Mucosa of rectum (tissue), 2 donors: Measurements from ENCODE around the gene SLC35B4.

Source experiments
- H3K27ac ChIP-seq, 2 donors: one replicate each; pipeline ENCODE4 v1.7.0; 2013; ENCODE audit warnings: inconsistent platforms in 2 of 2, low read depth in 2 of 2, low read length in 2 of 2
- H3K27me3 ChIP-seq, 2 donors: one replicate each; pipeline ENCODE4 v1.7.0; 2013; ENCODE audit warnings: low read length in 2 of 2; ENCODE audit not compliant: control insufficient read depth in 2 of 2, insufficient read depth in 2 of 2
- H3K36me3 ChIP-seq, 2 donors: one replicate each; pipeline ENCODE4 v1.7.0; 2013; ENCODE audit warnings: low read length in 2 of 2; ENCODE audit not compliant: control insufficient read depth in 2 of 2, insufficient read depth in 2 of 2
- H3K4me1 ChIP-seq, 2 donors: one replicate each; pipeline ENCODE4 v1.7.0; 2013; ENCODE audit warnings: low read length in 2 of 2, mild to moderate bottlenecking in 1 of 2; ENCODE audit not compliant: control insufficient read depth in 2 of 2, insufficient read depth in 2 of 2
- H3K4me3 ChIP-seq, 2 donors: one replicate each; pipeline ENCODE4 v1.7.0; 2013; ENCODE audit warnings: low read length in 2 of 2
- H3K9ac ChIP-seq, 2 donors: one replicate each; pipeline ENCODE4 v1.7.0; 2013; ENCODE audit warnings: low read length in 2 of 2, low read depth in 1 of 2, mild to moderate bottlenecking in 1 of 2
- H3K9me3 ChIP-seq, 2 donors: one replicate each; pipeline ENCODE4 v1.7.0; 2013; ENCODE audit warnings: low read length in 2 of 2; ENCODE audit not compliant: control insufficient read depth in 2 of 2
- donor health status: healthy.
- donor health status: Normal muscosa, but diverticular disease.

SLC35B4 gene

DNA sequence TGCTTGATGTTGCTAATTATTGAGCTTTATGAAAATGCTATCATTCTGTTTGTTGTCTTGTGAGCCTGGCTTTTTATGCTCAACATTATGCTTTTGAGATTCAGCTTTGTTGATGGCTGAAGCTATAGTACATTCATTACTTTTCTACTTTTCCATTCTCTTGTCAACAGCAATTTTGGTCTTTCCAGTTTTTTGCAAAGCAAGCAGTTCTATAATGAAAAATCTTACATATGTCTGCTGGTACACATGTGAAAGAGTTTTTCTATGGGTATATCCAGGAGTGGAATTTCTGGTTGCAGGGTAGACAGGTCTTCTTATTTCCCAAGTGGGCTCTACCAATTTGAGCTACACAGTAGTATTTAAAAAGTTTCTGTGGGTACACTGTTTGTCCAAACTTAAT, 36.8 kb downstream of the SLC35B4 start:
- Histone ChIP-seq H3K9me3 (no peaks in the 10 kb centered on the region), H3K4me3 (no peak overlapping the region), H3K27me3 (peaks cover 0 to 4% of the 10 kb centered on the region in 2 donors)

DNA sequence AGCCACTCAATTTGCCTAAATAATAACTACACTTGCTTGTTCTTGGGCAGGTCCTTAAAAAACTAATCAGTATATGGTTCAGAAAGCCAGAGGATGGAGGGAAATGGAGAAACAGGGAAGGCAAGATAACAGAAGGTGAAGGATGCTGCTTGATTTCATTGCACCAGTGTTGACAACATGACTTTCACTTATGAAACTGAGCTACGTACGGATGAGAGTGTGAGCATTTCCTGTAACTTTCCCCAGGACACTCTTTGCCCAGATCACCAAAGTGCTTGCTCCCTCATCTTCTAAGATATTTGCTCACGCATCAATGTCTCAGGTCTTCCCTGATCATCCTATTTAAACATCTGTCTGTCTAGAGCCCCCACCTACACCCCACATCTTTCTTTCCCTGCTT, 37.4 kb downstream of the SLC35B4 start:
- Histone ChIP-seq H3K4me1 (no peaks in the 10 kb centered on the region), H3K4me3 (no peak overlapping the region), H3K36me3 (no peaks in the 10 kb centered on the region), H3K27ac (no peak overlapping the region), H3K27me3 (peaks cover 0 to 4% of the 10 kb centered on the region in 2 donors), H3K9me3 (no peaks in the 10 kb centered on the region), H3K9ac (no peak overlapping the region)

More for the DNA sequence above, 36.8 kb downstream of the SLC35B4 start:
- Histone ChIP-seq H3K36me3 (no peaks in the 10 kb centered on the region), H3K27ac (no peak overlapping the region), H3K4me1 (no peaks in the 10 kb centered on the region), H3K9ac (no peak overlapping the region)

DNA sequence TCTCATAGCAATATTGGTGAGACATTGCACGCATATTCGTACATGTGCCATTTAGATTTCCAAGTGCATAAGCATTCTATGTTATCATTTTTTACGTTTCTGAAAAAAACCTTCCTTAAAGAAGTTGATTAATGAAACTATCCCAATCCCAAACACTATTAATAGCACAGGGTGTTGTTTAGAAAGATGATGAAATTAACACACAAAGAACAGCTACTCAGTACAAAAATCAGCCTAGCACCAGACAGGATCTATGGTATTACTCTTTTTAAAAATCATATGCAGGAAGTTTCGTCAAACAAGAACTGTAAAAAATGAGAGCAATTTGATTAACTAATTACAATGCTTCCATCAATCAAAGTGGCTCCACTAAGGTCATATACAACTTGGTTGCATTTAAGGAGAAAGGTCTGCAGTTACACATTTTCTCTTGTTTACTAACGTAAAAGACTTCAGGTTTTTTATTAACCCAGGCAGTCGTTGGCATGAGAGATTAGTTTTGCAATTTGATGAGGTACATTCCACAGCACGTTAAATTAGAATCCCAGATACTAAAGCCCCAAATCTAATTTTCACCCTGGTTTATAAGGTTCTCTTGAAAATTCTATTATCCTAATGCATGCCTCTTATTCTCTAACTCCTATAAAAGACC, 38.1 kb downstream of the SLC35B4 start:
- no peak overlapping the region for H3K9ac ChIP-seq
- H3K4me3 ChIP-seq, result no peak overlapping the region
- H3K27ac ChIP-seq, result no peak overlapping the region
- H3K27me3 ChIP-seq, result peaks cover 0 to 4% of the 10 kb centered on the region in 2 donors
- H3K36me3 ChIP-seq, result no peaks in the 10 kb centered on the region
- no peaks in the 10 kb centered on the region for H3K4me1 ChIP-seq
- H3K9me3 ChIP-seq, result no peaks in the 10 kb centered on the region

DNA sequence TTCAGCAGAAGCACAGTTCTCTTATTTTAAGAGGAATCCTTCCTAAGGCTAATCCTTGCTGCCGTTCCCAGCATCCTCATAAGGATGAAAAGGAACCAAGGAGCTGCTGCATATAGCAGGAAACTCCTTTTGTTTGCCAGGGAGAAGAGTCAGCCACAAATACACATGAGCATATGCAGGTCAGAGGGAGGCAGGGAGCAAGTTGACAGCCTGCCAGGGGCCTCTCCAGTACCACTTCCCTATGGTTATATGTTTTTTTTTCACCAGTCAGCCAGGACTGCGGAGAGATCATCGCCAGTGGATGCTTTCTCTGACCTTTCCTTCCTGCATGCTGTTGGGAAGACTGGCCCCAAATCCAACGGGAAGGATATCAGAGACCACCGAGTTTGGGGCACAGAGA, 39.8 kb downstream of the SLC35B4 start:
- Histone ChIP-seq H3K9ac (no peak overlapping the region), H3K36me3 (no peaks in the 10 kb centered on the region), H3K4me3 (no peak overlapping the region), H3K27me3 (no peaks in the 10 kb centered on the region), H3K27ac (no peak overlapping the region), H3K4me1 (no peaks in the 10 kb centered on the region), H3K9me3 (no peaks in the 10 kb centered on the region)

DNA sequence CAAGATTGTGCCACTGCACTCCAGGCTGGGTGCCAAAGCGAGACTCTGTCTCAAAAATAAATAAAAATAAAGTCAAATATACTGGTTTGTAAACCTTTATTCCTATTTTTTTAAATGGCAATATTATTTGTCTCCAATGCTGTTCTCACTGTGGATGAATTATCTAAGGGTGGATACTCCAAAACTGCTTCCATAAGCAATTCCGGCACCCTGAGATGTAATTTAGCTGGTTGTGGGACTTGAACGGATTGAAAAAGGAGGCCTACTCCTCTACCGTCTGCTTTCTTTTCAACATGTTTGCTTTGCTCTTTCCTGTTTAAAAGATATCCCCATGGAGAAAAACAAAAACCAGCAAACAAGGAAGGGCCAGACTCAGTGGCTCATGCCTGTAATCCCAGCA, 54.4 kb downstream of the SLC35B4 start:
- Histone ChIP-seq H3K9me3 (no peaks in the 10 kb centered on the region), H3K4me3 (no peak overlapping the region), H3K36me3 (no peaks in the 10 kb centered on the region), H3K27ac (no peak overlapping the region), H3K4me1 (no peaks in the 10 kb centered on the region), H3K27me3 (no peaks in the 10 kb centered on the region), H3K9ac (no peak overlapping the region)

DNA sequence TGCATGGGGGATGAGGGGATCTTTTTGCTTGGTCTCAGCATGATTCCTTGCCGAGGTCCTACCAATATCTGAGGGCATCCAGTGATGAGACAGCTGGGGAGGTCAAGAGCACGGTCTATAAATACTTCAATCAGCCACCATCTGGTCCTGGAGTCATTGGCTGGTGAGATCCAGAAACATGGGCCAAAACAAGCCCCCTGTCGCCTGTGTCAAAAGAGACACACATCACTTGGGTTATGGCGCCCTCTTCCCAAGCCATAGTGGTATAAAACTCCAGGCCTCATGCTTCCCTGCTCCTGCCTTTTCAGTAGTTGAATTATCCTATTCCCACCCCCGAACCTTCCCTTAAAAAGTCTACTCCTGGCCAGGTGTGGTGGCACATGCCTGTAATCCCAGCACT, 60.9 kb downstream of the SLC35B4 start:
- Histone ChIP-seq H3K9ac (no peak overlapping the region), H3K4me1 (no peaks in the 10 kb centered on the region), H3K27ac (no peak overlapping the region), H3K4me3 (no peak overlapping the region), H3K36me3 (no peaks in the 10 kb centered on the region), H3K27me3 (no peaks in the 10 kb centered on the region), H3K9me3 (no peaks in the 10 kb centered on the region)

DNA sequence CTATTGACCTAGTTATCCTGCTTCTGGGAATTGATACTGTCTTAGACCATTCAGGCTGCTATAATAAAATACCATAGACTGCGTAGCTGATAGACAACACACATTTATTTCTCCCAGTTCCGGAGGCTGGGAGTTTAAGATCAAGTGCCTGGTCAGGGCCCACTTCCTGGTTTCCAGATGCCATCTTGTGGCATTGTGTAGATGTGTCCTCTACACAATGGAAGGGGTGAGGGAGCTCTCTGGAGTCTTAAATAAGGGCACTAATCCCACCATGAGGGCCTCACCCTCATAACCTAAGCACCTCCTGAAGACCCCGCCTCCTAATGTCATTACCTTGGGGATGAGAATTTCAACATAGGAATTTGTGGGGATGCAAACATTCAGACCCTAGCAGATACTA, 62.4 kb downstream of the SLC35B4 start:
- Histone ChIP-seq H3K36me3 (no peaks in the 10 kb centered on the region), H3K9ac (no peak overlapping the region), H3K4me1 (no peaks in the 10 kb centered on the region), H3K27me3 (no peaks in the 10 kb centered on the region), H3K9me3 (no peaks in the 10 kb centered on the region), H3K27ac (no peak overlapping the region), H3K4me3 (no peak overlapping the region)

DNA sequence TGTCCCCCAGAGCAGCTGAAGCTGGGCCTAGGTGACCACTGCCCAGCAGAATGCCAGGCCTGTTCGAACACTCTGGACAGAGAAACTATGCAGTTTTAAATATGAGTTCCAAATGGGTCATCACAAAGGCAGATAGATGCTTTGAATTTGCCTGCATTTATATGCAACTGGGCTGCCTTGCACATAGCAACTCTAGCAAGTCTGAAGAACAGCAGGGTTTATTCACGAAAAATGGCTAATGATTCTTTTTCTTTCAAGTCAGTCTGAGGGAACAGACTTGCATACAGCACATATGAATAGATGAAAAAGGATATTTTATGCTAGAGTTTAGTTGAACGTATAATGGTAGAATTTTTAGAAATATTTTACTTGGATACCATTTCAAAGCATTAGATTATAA, 68.5 kb downstream of the SLC35B4 start:
- Histone ChIP-seq H3K27me3 (no peaks in the 10 kb centered on the region), H3K36me3 (no peaks in the 10 kb centered on the region), H3K4me1 (no peaks in the 10 kb centered on the region), H3K9ac (no peak overlapping the region), H3K9me3 (no peaks in the 10 kb centered on the region), H3K27ac (no peak overlapping the region), H3K4me3 (no peak overlapping the region)

DNA sequence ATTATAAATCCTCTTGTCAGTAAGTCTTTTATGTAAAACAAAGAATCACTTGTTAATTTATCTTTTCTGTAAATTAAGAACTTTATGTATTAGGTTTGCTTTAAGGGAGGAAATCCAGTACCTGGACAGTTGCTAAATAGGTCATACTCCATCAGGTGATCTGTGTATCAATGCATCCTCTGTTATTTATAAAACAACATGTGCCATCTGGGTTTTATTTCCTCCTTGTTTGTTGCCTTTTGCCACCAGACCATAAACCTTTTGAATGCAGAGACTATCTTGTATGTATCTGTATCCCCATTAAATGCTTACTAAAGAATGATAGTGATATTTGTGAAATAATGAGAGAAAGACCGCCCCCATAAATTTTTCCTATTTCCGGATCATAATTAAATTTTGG, 70.0 kb downstream of the SLC35B4 start:
- Histone ChIP-seq H3K4me3 (no peak overlapping the region), H3K9me3 (no peaks in the 10 kb centered on the region), H3K9ac (no peak overlapping the region), H3K27me3 (no peaks in the 10 kb centered on the region), H3K36me3 (no peaks in the 10 kb centered on the region), H3K4me1 (no peaks in the 10 kb centered on the region), H3K27ac (no peak overlapping the region)

DNA sequence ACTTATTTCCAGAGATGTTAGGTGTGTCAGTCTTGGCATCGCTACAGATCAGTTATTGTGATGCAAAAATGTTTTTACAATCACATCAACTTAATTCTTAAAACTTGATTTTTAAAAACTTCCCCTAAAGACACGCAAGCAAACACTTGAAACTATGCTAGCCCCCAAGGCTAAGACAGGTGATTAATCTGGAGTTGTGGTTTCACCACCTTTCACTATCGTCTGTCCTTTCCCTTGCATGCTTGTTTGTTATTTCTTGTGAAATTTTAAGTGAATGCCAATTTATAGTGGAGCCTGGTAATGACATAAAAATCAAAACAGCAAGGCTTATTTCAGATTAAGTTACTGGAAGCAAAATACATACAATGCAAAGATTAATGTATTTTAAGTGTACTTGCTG, 70.4 kb downstream of the SLC35B4 start:
- H3K9me3 ChIP-seq, result no peaks in the 10 kb centered on the region
- no peak overlapping the region for H3K4me3 ChIP-seq
- H3K36me3 ChIP-seq, result no peaks in the 10 kb centered on the region
- H3K27ac ChIP-seq, result no peak overlapping the region
- no peaks in the 10 kb centered on the region for H3K27me3 ChIP-seq
- no peaks in the 10 kb centered on the region for H3K4me1 ChIP-seq
- H3K9ac ChIP-seq, result no peak overlapping the region

DNA sequence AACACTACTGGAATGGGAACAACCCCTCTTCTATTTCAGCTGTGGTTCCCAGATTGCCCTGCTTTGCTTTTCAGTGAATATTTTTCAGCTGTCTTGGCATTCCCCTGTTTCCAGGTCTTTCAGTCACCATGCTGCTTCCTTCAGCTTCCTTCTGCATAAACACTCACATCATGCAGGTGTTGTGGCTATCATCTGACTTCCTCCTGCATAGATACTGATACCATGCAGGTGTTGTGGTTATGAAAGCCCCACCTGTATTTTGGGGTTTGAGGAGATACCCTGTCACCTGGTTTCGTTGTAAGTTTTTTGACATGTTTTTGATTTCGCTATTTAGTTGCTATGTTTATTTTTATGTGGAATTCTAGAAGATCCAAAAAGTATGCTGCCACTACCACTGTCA, 71.5 kb downstream of the SLC35B4 start:
- H3K9me3 ChIP-seq, result no peaks in the 10 kb centered on the region
- no peaks in the 10 kb centered on the region for H3K4me1 ChIP-seq
- no peaks in the 10 kb centered on the region for H3K27me3 ChIP-seq
- no peaks in the 10 kb centered on the region for H3K36me3 ChIP-seq
- no peak overlapping the region for H3K27ac ChIP-seq
- H3K9ac ChIP-seq, result no peak overlapping the region
- no peak overlapping the region for H3K4me3 ChIP-seq
